ENCODE data around the gene GSTK1.

GRCh38 chr7:143285806-143286521 lies 22.7 kb downstream of the GSTK1 start:
- TF ChIP-seq CTCF (IDR thresholded peaks at IDR 0.05; ENCODE audit: poor library complexity) (no peak), EZH2phosphoT487 (IDR thresholded peaks at IDR 0.05; ENCODE audit: low read depth, severe bottlenecking, unreplicated experiment) (no peak), EZH2 (IDR thresholded peaks at IDR 0.05; ENCODE audit: borderline replicate concordance) (no peak)

Measured in hepatocyte (in vitro differentiated cells).